Esophagus squamous epithelium (tissue), 5 donors: ENCODE measurements around the gene EIF3F. TPM values are rescaled to one million over a fixed set of nuclear protein-coding genes. Genes with fewer than 3 reads are reported as not detected.

Experiments used
- DNase-seq: peaks from one replicate; lab custom pipeline; 2025; lab: John Stamatoyannopoulos, UW
- H3K27ac ChIP-seq, 4 donors: fragments of 200-600 bp; sonication (generic); one replicate each; pipeline ENCODE4 v1.5.1; 2016 to 2019; ENCODE audit warnings: mild to moderate bottlenecking in 1 of 4
- H3K27me3 ChIP-seq, 4 donors: fragments of 200-600 bp; sonication (generic); 1 replicate in 3 of 4; 2 replicates in 1 of 4; pipeline versions ENCODE4 v1.5.1 to v1.6.0; 2017 to 2021; ENCODE audit warnings: antibody characterized with exemption in 1 of 4
- H3K36me3 ChIP-seq, 3 donors: fragments of 200-600 bp; sonication (generic); one replicate each; pipeline ENCODE4 v1.5.1; 2016 to 2019
- H3K4me1 ChIP-seq, 3 donors: fragments of 200-600 bp; sonication (generic); one replicate each; pipeline ENCODE4 v1.5.1; 2017 to 2019
- H3K4me3 ChIP-seq, 4 donors: fragments of 200-600 bp; sonication (generic); 1 replicate in 3 of 4; 2 replicates in 1 of 4; pipeline ENCODE4 v1.5.1; 2016 to 2019; ENCODE audit warnings: mild to moderate bottlenecking in 2 of 4, moderate library complexity in 1 of 4
- H3K9me3 ChIP-seq, 3 donors: fragments of 200-600 bp; sonication (generic); one replicate each; pipeline ENCODE4 v1.5.1; 2016 to 2019
- POLR2A ChIP-seq, 4 donors: fragments of 450-650 bp; IDR thresholded peaks; one replicate each; pipeline ENCODE4 v1.6.1; 2017; ENCODE audit warnings: antibody characterized with exemption in 4 of 4, mild to moderate bottlenecking in 4 of 4, moderate library complexity in 3 of 4
- WGBS, 2 donors: methylation state at CpG; one replicate each; pipeline ENCODE4 v1.1.5; 2018; 5-methylcytosine and 5-hydroxymethylcytosine counted together
- intact Hi-C: fragments of 100-400 bp; cut with DNase I; formaldehyde crosslinking; loops from one replicate; pipeline ENCODE4 v1.15.0; 2022
- total RNA-seq, 4 donors: library from RNA; depleted of rRNA; stranded (reverse); fragments of >200 nt; gene quantifications; one replicate each; pipeline ENCODE4 v1.1.0, GENCODE V29; 2016
- TF ChIP-seq, protein P1 (sequence below), 6 experiments: fragments of 450-650 bp in 4 of 6; fragments of 200-600 bp in 2 of 6; sonication (generic) in 2 of 6; IDR thresholded peaks; one replicate each; pipeline ENCODE4 v1.5.1; 2016 to 2019; ENCODE audit warnings: antibody characterized with exemption in 6 of 6, mild to moderate bottlenecking in 4 of 6, moderate library complexity in 4 of 6
- donor health status: DM: yes; HTN: yes; CAD: no.

Gene EIF3F
- total RNA-seq, 4 donors from 2014 or later, result 156 to 237 (median 204) TPM

DNA sequence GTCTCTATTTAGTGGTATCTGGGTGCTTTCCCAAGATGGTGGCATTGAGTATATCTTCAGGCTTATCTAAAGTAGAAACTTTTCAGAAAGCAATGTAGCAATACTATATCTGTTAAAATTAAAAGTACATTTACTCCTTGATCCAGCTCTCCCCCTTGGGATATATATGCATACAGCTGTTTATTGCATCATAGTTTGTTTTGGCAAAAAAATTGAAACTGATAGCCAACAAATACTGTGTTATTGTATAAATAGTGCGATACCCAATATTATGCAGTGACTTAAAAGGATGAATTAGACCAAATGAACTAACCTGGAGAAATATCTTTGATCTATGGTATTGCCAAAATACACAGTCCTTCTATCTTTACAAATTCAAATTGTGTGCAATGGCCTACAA is 37.2 kb upstream of the EIF3F start:
- TF ChIP-seq, protein P1, sequence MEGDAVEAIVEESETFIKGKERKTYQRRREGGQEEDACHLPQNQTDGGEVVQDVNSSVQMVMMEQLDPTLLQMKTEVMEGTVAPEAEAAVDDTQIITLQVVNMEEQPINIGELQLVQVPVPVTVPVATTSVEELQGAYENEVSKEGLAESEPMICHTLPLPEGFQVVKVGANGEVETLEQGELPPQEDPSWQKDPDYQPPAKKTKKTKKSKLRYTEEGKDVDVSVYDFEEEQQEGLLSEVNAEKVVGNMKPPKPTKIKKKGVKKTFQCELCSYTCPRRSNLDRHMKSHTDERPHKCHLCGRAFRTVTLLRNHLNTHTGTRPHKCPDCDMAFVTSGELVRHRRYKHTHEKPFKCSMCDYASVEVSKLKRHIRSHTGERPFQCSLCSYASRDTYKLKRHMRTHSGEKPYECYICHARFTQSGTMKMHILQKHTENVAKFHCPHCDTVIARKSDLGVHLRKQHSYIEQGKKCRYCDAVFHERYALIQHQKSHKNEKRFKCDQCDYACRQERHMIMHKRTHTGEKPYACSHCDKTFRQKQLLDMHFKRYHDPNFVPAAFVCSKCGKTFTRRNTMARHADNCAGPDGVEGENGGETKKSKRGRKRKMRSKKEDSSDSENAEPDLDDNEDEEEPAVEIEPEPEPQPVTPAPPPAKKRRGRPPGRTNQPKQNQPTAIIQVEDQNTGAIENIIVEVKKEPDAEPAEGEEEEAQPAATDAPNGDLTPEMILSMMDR (IDR thresholded peaks at IDR 0.05), result no peak
- no peak for TF ChIP-seq POLR2A (IDR thresholded peaks at IDR 0.05)
- no peaks in the 10 kb centered on the region for H3K36me3 ChIP-seq
- H3K4me3 ChIP-seq, result no peak overlapping the region
- peaks cover 0 to 4% (median 0%) of the 10 kb centered on the region in 4 donors for H3K27me3 ChIP-seq
- intact Hi-C loops, result no loop called here
- H3K4me1 ChIP-seq, result no peaks in the 10 kb centered on the region
- WGBS, 2 donors, result 67 to 78% methylated on average over 1 of the region's 1 CpG
- no peak for DNase-seq
- H3K9me3 ChIP-seq, result peaks cover 0 to 3% (median 1%) of the 10 kb centered on the region in 3 donors
- no peak overlapping the region for H3K27ac ChIP-seq

DNA sequence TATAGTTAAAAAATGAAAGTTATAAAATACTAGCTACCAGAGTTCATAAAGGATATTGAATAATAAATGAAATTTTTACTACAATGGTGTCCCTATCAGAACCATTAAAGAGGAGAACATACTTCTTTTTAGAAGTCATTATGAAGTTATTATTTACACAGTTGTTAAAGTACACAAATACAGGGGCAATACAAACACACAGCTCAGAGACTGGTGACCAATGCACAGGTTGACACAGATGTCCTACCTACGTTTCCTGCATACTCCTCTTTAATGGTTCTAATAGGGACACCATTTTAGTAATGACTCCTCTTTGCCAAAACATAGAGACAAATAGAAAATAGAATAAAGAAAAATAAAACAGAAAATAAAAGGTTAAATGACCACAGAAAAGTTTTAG is 31.9 kb upstream of the EIF3F start:
- Histone ChIP-seq H3K27me3 (peaks cover 0 to 3% (median 0%) of the 10 kb centered on the region in 4 donors), H3K4me3 (no peak overlapping the region), H3K36me3 (no peaks in the 10 kb centered on the region), H3K27ac (no peak overlapping the region), H3K4me1 (no peaks in the 10 kb centered on the region), H3K9me3 (no peaks in the 10 kb centered on the region)
- no peak for DNase-seq
- intact Hi-C loops, result no loop called here
- TF ChIP-seq POLR2A (IDR thresholded peaks at IDR 0.05), result no peak
- TF ChIP-seq, protein P1 (IDR thresholded peaks at IDR 0.05), result no peak
- WGBS, 2 donors, result 13 to 66% methylated on average over 1 of the region's 1 CpG

DNA sequence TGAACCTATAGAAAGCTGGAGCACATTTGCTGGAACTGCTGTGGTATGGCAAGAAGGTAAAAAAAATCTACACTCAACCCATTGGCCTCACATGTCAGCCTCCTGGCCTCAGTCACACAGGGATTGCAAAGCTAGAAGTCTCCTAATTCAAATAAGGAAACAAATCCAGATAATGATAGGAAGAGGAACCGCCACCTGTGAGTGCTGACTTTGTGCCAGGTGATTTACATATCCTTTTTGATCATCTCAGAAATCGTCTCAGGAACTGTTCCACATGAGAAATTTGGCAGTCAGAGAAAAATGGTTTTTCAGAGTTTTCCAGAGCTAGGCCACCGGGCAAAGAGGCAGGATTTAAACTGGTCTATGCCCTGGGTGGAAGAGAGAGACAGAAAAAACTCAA is 22.9 kb upstream of the EIF3F start:
- Histone ChIP-seq H3K27ac (no peak overlapping the region), H3K9me3 (no peaks in the 10 kb centered on the region), H3K36me3 (no peaks in the 10 kb centered on the region), H3K4me1 (no peaks in the 10 kb centered on the region), H3K27me3 (peaks cover 0 to 10% (median 0%) of the 10 kb centered on the region in 4 donors), H3K4me3 (no peak overlapping the region)
- 23 to 29% methylated on average over 3 of the region's 3 CpGs for WGBS, 2 donors
- DNase-seq, result no peak
- TF ChIP-seq, protein P1 (IDR thresholded peaks at IDR 0.05), result no peak
- no peak for TF ChIP-seq POLR2A (IDR thresholded peaks at IDR 0.05)
- intact Hi-C loops, result no loop called here

DNA sequence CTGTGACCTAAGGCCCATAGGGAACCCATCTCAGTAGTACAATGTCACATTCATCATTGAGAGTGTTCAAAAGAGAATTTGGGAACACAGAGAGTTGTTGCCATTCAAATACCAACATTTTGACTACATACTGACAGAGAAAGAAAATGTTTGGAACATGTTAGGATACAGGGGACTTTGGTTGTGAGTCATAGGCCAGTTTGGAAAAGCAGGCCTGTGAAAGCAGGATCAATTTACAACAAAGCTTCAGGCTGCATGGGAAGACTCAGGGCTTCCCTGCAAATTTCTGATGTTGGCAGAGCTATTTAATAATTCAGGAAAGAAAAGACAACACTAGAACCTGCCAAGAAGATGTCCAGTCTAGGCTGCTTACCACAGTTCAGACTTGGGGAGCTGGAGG is 22.3 kb upstream of the EIF3F start:
- Histone ChIP-seq H3K9me3 (no peaks in the 10 kb centered on the region), H3K27me3 (peaks cover 0 to 10% (median 0%) of the 10 kb centered on the region in 4 donors), H3K4me1 (no peaks in the 10 kb centered on the region), H3K4me3 (no peak overlapping the region), H3K27ac (no peak overlapping the region), H3K36me3 (no peaks in the 10 kb centered on the region)
- intact Hi-C loops, result no loop called here
- no peak for TF ChIP-seq POLR2A (IDR thresholded peaks at IDR 0.05)
- TF ChIP-seq, protein P1 (IDR thresholded peaks at IDR 0.05), result no peak
- no peak for DNase-seq

DNA sequence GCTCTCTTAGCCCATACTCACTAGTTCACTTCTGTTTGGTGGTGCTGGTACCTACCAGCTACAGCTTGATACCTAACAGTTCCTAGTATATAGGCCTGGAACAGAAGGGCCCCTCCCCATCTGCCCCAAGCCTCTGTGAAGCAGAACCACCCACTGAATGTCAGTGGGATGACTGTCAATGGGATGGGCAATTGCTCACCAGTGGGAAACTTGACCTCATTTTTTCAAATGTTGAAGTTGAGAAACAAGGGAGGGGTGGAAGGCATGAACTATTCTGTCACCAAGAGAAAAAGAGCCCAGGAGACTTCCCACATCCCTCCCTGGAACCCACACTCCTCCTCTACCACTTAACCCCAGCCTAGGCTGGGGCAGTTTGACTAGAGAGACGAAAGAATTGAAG is 21.8 kb upstream of the EIF3F start, which contains the start of gene NLRP10:
NLRP10 (minus strand) TSS at position 62 of the 400 bp plus-strand sequence. CDS start 1,952 bp downstream, outside the sequence.
- H3K4me3 ChIP-seq, result no peak within 1 kb of the TSS
- H3K4me1 ChIP-seq, result no peaks in the 10 kb centered on the region
- 70 to 100% methylated on average over 1 of the region's 1 CpG for WGBS, 2 donors
- H3K9me3 ChIP-seq, result no peaks in the 10 kb centered on the region
- no peak for DNase-seq
- H3K27me3 ChIP-seq, result peaks cover 0 to 6% (median 0%) of the 10 kb centered on the region in 4 donors
- no peaks in the 10 kb centered on the region for H3K36me3 ChIP-seq
- H3K27ac ChIP-seq, result no peak within 1 kb of the TSS
- intact Hi-C loops, result no loop called here
- TF ChIP-seq, protein P1 (IDR thresholded peaks at IDR 0.05), result no peak
- TF ChIP-seq POLR2A (IDR thresholded peaks at IDR 0.05), result no peak
